Smooth muscle cell (in vitro differentiated cells): ENCODE measurements around the gene FAM193A. TPM values are rescaled to one million over a fixed set of nuclear protein-coding genes. Genes with fewer than 3 reads are reported as not detected.

Experiments
- DNase-seq: peaks from one replicate; lab custom pipeline; 2025; ENCODE audit not compliant: unreplicated experiment; lab: John Stamatoyannopoulos, UW
- H2AFZ ChIP-seq: fragments of 200-600 bp; sonication (generic); 2 replicates; pipeline ENCODE4 v1.6.0; 2016; ENCODE audit warnings: antibody characterized with exemption, low read depth, mild to moderate bottlenecking
- H3F3A ChIP-seq: fragments of 200-600 bp; sonication (generic); 2 replicates; pipeline ENCODE4 v1.6.0; 2017; ENCODE audit warnings: antibody characterized with exemption, low read depth
- H3K27ac ChIP-seq: fragments of 200-600 bp; sonication (generic); 2 replicates; pipeline ENCODE4 v1.5.1; 2016; ENCODE audit warnings: low read depth, mild to moderate bottlenecking
- H3K27me3 ChIP-seq: fragments of 200-600 bp; sonication (generic); 2 replicates; pipeline ENCODE4 v1.6.1; 2016; ENCODE audit warnings: low read depth, mild to moderate bottlenecking
- H3K36me3 ChIP-seq: fragments of 200-600 bp; sonication (generic); 2 replicates; pipeline ENCODE4 v1.5.1; 2016; ENCODE audit warnings: low read depth
- H3K4me1 ChIP-seq: fragments of 200-600 bp; sonication (generic); 2 replicates; pipeline ENCODE4 v1.5.1; 2016; ENCODE audit warnings: low read depth
- H3K4me2 ChIP-seq: fragments of 200-600 bp; sonication (generic); 2 replicates; pipeline ENCODE4 v1.6.0; 2016; ENCODE audit warnings: mild to moderate bottlenecking
- H3K4me3 ChIP-seq: fragments of 200-600 bp; sonication (generic); 2 replicates; pipeline ENCODE4 v1.5.1; 2016; ENCODE audit warnings: mild to moderate bottlenecking
- H3K79me2 ChIP-seq: fragments of 200-600 bp; sonication (generic); 2 replicates; pipeline ENCODE4 v1.6.0; 2016; ENCODE audit warnings: low read depth, mild to moderate bottlenecking
- H3K9ac ChIP-seq: fragments of 200-600 bp; sonication (generic); 2 replicates; pipeline ENCODE4 v1.6.0; 2016; ENCODE audit warnings: low read depth
- H3K9me3 ChIP-seq: fragments of 200-600 bp; sonication (generic); replicated peaks from 2 replicates; pipeline ENCODE4 v1.5.1; 2016; ENCODE audit warnings: low read depth
- H4K20me1 ChIP-seq: fragments of 200-600 bp; sonication (generic); 2 replicates; pipeline ENCODE4 v1.6.0; 2016; ENCODE audit warnings: low read depth
- CTCF ChIP-seq: fragments of 200-600 bp; sonication (generic); IDR thresholded peaks from 2 replicates; pipeline ENCODE4 v1.5.1; 2017; ENCODE audit warnings: borderline replicate concordance, mild to moderate bottlenecking, antibody characterized with exemption; ENCODE audit not compliant: insufficient read depth, poor library complexity, severe bottlenecking
- WGBS: methylation state at CpG from one replicate; pipeline ENCODE4 v1.1.7; 2016; ENCODE audit warnings: low lambda C conversion rate; 5-methylcytosine and 5-hydroxymethylcytosine counted together
- polyA plus RNA-seq: library from polyadenylated mRNA; unstranded; fragments of >200 nt; fragmentation: Nextera tagmentation; extraction: Ambion mirVana; gene quantifications from 2 replicates; pipeline ENCODE4 v1.2.1, GENCODE V29; 2016
- total RNA-seq: library from RNA; depleted of rRNA; stranded (reverse); fragments of >200 nt; gene quantifications from 2 replicates; pipeline ENCODE4 v1.2.3, GENCODE V29; 2014

FAM193A gene
- total and polyA plus RNA-seq, 2 experiments from 2014 or later: 8.3 to 12.2 TPM

- whole genome bisulfite sequencing: 74% methylated on average over 5 of the region's 5 CpGs
- Histone ChIP-seq H3K27ac (no peak overlapping the region), H3K27me3 (no peaks in the 10 kb centered on the region), H3K4me2 (no peak overlapping the region), H3F3A (no peaks in the 10 kb centered on the region), H3K79me2 (peaks cover 22% of the 10 kb centered on the region), H2AFZ (no peak overlapping the region), H3K4me1 (no peaks in the 10 kb centered on the region), H3K9ac (no peak overlapping the region), H3K9me3 (no peaks in the 10 kb centered on the region), H4K20me1 (peaks cover 5% of the 10 kb centered on the region), H3K4me3 (no peak overlapping the region), H3K36me3 (peaks cover 19% of the 10 kb centered on the region)
- no peak for TF ChIP-seq CTCF
- no peak for DNase-seq
Observed at GRCh38 chr4:2715426-2715825, 179.0 kb downstream of the FAM193A start.

DNA sequence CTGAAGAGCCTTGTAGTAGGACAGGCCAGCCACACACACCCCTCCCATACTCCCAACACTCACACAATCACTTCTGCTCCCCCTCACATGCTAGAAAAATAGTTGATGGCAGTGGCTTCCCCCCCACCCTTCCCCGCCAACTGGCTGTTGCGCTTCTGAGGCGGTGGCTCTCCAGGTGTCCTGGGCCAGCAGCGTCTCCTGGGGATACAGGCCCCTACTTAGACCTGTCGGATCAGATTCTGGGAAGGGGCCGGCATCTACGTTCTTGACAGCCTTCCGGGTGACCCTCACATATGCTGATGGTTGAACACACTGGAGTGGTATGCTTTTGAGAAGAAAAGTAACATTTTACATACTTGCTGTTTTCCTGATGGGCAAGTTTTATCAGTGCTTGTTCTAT is 179.8 kb downstream of the FAM193A start:
- no peaks in the 10 kb centered on the region for H3K9me3 ChIP-seq
- no peak for DNase-seq
- WGBS: 96% methylated on average over 8 of the region's 8 CpGs
- peaks cover 17% of the 10 kb centered on the region for H3K79me2 ChIP-seq
- no peaks in the 10 kb centered on the region for H3K4me1 ChIP-seq
- TF ChIP-seq CTCF: no peak
- no peak overlapping the region for H3K4me3 ChIP-seq
- H4K20me1 ChIP-seq: peaks cover 5% of the 10 kb centered on the region
- no peak overlapping the region for H3K27ac ChIP-seq
- peaks cover 20% of the 10 kb centered on the region for H3K36me3 ChIP-seq
- no peak overlapping the region for H3K4me2 ChIP-seq
- H3K9ac ChIP-seq: no peak overlapping the region
- H3F3A ChIP-seq: no peaks in the 10 kb centered on the region
- H3K27me3 ChIP-seq: no peaks in the 10 kb centered on the region
- H2AFZ ChIP-seq: no peak overlapping the region

DNA sequence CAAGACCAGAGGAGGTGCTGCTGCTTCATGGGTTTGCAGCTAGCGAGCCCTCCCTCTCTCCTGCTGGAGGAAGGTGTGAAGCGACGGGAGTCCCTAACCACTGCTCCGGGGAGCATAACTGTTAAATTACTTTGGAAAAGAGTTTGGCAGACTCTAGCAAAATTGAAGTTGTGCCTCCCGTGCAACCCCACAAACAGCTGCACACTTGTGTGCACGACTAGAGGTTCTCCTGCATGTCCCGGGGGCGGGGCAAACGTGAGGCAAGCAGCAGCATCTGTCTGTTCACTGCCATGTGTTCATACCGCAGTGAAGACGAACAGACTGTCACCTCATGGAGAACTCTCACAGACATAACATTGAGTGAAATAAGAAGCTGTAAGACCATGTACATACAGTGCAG is 185.1 kb downstream of the FAM193A start:
- no peak for TF ChIP-seq CTCF
- Histone ChIP-seq H3K9me3 (no peaks in the 10 kb centered on the region), H3K4me2 (no peak overlapping the region), H3K27ac (no peak overlapping the region), H4K20me1 (peaks cover 9% of the 10 kb centered on the region), H3K9ac (no peak overlapping the region), H3K4me1 (no peaks in the 10 kb centered on the region), H3K36me3 (peaks cover 19% of the 10 kb centered on the region), H3F3A (no peaks in the 10 kb centered on the region), H3K27me3 (no peaks in the 10 kb centered on the region), H2AFZ (no peak overlapping the region), H3K4me3 (no peak overlapping the region), H3K79me2 (no peaks in the 10 kb centered on the region)
- WGBS: 95% methylated on average over 11 of the region's 11 CpGs
- DNase-seq: no peak

DNA sequence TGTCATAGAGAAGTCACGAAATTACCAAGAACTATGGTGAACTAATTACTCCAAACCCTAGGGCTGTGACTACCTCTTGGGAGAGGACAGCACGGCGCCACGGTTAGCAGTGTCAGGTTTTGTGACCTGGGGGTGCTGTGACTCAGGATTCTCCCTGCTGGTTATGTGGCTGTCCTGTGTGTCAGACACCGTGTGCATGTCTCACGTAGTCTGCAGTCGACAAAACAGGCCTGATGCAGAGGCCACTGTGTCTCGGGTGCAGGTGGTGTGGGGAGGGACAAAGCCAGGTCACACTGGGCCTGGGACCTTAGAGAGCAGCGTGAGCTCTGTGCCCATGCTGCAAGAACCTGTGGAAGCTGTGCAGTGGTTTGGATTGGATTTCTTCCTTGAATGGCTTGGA is 185.6 kb downstream of the FAM193A start:
- H3K9ac ChIP-seq: no peak overlapping the region
- H2AFZ ChIP-seq: no peak overlapping the region
- no peaks in the 10 kb centered on the region for H3K4me1 ChIP-seq
- peaks cover 15% of the 10 kb centered on the region for H3K36me3 ChIP-seq
- no peaks in the 10 kb centered on the region for H3K79me2 ChIP-seq
- H3K27ac ChIP-seq: no peak overlapping the region
- H3F3A ChIP-seq: no peaks in the 10 kb centered on the region
- no peaks in the 10 kb centered on the region for H3K9me3 ChIP-seq
- DNase-seq: no peak
- 90% methylated on average over 9 of the region's 9 CpGs for WGBS
- peaks cover 9% of the 10 kb centered on the region for H4K20me1 ChIP-seq
- no peak overlapping the region for H3K4me2 ChIP-seq
- H3K27me3 ChIP-seq: no peaks in the 10 kb centered on the region
- no peak for TF ChIP-seq CTCF
- no peak overlapping the region for H3K4me3 ChIP-seq
